ENCODE measurements around the gene PLXDC2.

Gene PLXDC2

DNA sequence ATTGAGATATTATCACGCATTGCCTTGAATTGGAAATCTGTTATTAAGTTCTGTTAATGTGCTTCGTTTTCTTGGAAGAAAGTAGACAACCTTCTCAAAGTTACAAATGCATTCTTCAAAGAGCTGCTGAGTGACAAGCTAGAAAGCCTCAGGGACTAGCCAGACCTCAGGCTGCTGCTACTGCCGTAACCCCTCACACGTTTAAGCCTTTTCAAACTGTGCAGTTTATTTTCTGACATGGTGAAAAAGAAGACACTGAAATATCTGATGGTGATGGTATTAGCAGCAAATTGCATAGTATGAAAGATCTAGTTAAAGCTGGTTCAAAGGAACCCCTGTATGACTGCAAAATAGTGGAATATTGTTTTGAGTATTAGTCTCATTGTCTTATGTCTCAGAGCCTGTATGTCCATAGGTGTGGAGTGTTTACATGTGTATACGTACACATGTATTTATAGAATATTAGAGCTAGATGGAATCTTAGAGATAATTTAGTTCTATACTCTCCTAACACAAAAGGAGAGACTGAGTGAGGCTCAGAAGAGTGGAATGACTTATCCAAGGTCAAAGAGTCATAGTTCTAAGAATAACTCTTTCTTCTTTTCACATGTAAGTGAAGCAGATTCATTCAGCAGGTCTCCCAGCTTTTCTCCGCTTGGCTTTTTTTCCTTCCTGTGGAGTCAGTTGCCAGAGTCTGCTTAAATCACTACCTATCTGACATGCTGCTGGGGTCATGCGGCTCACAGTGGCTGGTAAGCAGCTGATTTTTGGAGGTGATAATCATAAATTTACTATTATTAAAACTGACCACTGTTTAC is 431.9 kb downstream of the PLXDC2 start:
- TF ChIP-seq, protein P1, sequence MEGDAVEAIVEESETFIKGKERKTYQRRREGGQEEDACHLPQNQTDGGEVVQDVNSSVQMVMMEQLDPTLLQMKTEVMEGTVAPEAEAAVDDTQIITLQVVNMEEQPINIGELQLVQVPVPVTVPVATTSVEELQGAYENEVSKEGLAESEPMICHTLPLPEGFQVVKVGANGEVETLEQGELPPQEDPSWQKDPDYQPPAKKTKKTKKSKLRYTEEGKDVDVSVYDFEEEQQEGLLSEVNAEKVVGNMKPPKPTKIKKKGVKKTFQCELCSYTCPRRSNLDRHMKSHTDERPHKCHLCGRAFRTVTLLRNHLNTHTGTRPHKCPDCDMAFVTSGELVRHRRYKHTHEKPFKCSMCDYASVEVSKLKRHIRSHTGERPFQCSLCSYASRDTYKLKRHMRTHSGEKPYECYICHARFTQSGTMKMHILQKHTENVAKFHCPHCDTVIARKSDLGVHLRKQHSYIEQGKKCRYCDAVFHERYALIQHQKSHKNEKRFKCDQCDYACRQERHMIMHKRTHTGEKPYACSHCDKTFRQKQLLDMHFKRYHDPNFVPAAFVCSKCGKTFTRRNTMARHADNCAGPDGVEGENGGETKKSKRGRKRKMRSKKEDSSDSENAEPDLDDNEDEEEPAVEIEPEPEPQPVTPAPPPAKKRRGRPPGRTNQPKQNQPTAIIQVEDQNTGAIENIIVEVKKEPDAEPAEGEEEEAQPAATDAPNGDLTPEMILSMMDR (conservative IDR thresholded peaks at IDR 0.05), result no peak

DNA sequence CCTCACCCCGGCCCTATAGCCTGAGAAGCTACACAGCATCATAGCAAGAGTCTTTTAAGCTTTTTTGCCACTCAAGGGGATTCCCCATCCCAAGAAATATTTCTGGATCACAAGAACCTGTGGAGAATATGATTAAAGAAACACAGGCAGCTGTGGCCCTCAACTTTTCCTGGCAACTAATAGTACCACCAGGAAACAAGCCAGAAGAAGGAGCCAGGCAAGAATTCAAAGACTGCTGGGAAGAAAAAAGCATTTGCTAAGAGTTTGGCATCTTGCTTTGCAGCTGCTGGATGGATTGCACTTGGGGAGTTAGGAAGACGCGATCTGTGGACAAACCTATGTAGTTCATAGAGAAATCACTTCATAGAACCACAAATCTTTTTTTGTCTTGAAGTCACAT is 437.8 kb downstream of the PLXDC2 start:
- TF ChIP-seq, protein P1 (conservative IDR thresholded peaks at IDR 0.05), result no peak
- no peak overlapping the region for H3K27ac ChIP-seq

More for the DNA sequence above, 431.9 kb downstream of the PLXDC2 start:
- H3K27ac ChIP-seq, result no peak overlapping the region

DNA sequence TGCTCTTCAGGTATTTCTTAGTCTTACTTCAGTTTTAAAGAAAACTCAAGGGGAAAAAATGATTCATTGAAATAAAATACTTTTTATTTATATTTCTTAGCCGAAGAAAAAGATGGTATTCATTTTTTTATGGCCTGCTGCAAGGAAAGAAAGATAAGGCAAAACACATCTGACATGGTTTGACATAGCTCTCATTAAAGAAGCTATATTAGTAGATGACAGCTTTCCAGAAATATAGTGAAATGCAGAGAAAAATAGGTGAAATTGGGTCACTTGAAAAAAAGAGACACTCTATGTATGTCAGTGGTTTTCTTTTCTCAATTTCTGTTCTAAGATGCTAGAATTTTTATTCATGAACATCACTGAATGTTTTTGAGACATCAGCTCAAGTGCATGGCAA is 438.3 kb downstream of the PLXDC2 start:
- TF ChIP-seq, protein P1 (conservative IDR thresholded peaks at IDR 0.05), result no peak
- no peak overlapping the region for H3K27ac ChIP-seq

DNA sequence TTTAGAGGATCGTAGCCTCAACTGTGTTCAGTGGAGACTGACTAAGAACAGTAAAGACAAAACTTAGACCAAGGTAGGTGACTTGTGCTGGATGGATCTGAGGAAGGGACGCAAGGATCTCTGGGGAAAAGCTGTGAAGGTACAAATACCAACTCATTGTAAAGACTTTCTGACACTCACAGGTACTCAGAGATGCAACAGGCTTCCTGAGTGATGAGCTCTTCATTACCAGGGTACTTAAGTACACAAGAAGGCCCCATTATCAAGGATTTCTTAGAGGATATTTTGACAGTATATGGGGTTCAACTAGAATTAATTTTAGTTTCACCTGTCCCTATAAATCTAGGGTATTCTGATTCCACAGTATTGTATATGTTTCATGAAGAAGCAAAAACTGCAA is 440.7 kb downstream of the PLXDC2 start:
- H3K27ac ChIP-seq, result no peak overlapping the region

DNA sequence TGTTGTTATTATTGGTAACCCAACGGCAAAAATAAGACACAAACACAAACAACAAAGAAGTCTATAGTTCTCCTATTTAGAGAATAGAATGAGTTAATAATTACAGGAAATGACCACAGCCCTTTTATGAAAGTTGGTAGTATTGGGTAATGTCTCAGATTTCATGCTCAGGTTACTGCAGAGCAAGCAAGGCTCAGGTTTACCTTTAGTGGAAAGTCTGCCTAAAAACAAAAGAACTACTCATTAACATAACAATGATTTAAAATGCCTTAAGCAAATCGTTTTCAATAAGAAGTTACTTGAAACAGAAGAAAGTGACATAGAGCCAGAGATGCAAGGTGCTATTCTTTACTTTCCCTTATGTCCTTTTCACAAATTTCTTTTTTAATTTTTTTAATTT is 441.2 kb downstream of the PLXDC2 start:
- no peak overlapping the region for H3K27ac ChIP-seq
- TF ChIP-seq, protein P1 (conservative IDR thresholded peaks at IDR 0.05), result no peak

More for the DNA sequence above, 440.7 kb downstream of the PLXDC2 start:
- TF ChIP-seq, protein P1 (conservative IDR thresholded peaks at IDR 0.05), result no peak

DNA sequence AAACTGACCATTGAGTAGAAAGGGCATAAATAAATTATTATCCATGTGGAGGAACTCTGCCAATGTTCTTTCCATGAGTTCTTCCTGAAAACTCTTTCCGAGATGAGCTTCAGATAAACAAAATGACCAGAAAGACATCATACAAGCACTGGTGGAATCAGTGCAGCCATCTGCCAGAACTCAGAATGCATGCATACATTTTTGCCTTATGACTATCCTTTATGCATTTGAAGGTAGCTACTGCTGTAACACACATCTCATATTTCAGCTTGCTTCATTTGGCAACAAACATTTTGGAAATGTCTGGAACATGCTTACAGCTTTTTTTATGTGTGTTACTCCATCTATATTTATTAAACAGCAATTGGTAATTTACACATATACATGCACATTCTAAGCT is 448.9 kb downstream of the PLXDC2 start:
- TF ChIP-seq, protein P1 (conservative IDR thresholded peaks at IDR 0.05), result no peak
- H3K27ac ChIP-seq, result no peak overlapping the region

DNA sequence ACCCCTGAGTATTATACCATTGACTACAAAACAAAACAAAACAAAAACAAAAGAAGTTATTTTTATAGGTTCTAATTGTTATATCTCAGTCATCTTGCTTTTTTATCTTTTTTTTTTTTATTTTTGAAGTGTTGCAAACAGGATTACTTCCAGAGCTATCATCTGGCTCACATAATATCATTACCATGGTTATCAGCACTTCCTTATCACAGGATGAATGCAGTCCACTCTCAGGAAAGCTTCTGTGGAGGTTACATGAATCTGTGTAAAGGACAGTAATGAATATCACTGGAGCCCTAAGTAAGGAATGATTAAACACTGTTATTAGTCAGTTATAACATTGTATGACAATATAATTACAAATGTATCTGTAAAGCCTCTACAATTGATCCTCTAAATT is 451.5 kb downstream of the PLXDC2 start:
- TF ChIP-seq, protein P1 (conservative IDR thresholded peaks at IDR 0.05), result no peak

More for the DNA sequence above, 451.5 kb downstream of the PLXDC2 start:
- H3K27ac ChIP-seq, result no peak overlapping the region
